NCI-H128 (cell line): Measurements from ENCODE around the gene HSD11B1L.
"Not testable (repeated sequence)": the region's sequence is repeated elsewhere in the genome, so short reads cannot be mapped to it uniquely, and the experiment has no call there.

Experiments
- DNase-seq: peaks from one replicate; lab custom pipeline; 2025; ENCODE audit not compliant: unreplicated experiment; lab: John Stamatoyannopoulos, UW

HSD11B1L gene

DNA sequence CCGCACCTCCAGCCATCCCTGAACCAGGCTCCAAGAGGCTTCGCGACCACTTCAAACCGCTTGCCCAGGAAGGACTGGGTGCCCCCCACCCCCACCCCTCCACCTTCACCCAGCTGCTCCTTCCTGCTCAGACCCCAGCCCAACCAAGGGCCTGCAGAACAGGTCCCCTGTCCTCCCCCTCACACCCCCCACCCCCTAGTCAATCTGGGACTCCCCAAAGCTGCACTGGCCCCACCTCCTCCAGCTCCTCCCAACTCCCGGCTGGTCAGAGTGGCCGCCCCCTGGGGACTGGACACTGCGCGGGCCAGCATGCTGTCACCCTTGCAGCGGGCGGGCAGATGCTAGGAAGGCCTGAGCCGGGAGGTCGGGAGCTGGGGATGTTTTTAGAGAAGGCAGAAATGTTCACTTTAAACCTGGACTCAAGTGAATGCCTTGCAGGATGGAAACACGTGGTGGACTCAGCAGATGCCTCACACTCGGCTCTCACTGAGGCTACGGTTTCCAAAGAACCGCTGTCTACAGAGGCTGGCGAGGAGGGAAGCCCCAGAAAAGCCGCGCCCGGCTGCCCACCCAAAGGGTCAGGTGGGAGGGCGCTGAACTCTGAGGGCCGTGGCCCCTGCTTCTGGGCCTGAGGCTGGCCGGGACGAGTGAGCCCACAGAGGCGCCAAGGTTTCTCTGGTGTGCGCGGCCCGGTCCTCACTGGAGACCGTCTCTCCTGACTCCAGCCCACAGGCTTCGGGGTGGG, 17.2 kb downstream of the HSD11B1L start:
- no peak for DNase-seq

- no peak for DNase-seq
Observed at GRCh38 chr19:5698635-5699422, 18.0 kb downstream of the HSD11B1L start.

- no peak for DNase-seq
Observed at GRCh38 chr19:5700455-5701092, 19.7 kb downstream of the HSD11B1L start.

- not testable (repeated sequence) for DNase-seq
Observed at GRCh38 chr19:5702053-5702410, 21.2 kb downstream of the HSD11B1L start.

- DNase-seq: no peak
Observed at GRCh38 chr19:5703819-5704818, 23.3 kb downstream of the HSD11B1L start.

- DNase-seq: no peak
Observed at GRCh38 chr19:5705552-5705951, 24.7 kb downstream of the HSD11B1L start.

DNA sequence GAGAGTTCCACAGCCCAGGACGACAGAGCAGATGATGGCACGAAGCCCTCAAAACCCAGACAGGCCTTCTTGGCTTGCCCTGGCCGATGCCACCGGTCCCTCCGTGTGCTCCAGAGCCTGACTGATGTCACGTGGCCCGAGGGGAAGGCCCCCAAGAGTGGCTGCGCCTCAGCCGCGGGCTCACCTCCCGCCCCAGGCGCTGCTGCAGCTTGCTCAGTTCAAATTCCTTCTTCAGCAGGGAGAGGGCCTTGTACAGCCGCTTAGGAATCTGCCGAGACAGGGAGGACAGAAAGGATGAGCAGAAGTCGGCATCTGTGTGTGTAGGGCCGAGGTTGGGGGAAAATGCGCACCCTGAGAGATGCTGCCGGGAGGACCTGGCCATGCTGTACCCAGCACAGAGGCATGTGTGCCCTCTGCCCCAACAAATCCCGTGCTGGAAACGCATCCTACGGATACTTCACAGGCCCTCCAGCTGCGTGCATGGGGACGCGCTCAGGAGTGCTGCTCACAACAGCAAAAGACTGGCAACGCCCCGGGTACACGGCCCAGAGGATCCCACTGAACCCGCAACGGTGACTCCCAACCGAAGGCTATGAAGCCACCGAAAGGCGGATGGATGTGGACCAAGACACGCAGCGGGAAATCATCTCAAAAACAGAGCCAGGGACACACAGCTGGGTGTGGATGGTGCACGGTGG, 26.2 kb downstream of the HSD11B1L start:
- DNase-seq: no peak

DNA sequence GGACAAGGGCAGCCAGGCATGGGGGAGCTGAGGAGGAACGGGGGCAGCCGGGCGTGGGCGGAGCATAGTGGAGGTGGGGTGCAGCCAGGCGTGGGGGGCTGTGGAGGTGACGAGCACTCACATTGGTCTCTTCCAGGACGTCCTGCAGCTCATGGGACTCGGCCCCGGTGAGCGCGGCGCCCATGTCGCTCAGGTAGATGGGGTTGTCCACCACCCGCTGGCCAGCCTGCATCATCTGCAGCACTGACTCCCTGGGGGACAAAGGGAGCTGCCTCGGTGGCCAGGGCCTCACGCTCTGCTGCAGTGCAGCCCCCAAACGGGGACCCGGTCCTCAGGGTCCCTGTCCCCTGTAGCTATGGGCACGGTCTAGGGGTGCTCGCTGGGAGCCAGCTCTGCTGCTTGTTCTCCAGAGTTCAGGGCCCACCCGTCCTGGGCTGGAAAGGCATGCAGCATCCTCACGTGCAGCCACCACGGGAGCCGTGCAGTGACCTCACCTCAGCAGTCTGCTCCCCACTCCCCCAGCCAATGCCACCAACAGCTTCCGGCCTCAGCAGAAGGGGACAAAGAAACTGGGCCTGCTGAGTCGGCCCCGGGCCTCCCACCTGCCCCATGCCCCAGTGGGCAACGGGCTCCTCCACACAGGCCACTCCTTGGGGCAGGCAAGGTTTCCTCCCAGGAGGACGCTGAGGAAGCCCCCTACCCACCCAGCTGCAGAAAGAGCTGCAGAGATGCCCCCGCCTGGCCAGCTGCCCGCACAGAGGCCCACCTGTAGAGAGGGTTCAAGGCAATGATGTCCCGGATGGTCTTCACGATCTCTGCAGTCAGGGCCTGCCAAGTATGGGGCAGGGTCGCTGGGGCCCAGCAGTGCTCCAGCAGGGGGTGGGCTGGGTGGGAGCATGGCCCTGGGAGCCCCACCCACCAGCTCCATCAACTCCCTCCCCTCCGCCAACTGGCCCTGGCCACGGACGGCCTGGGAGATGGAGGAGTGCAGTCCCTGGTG, 27.0 kb downstream of the HSD11B1L start:
- no peak for DNase-seq

- no peak for DNase-seq
Observed at GRCh38 chr19:5711025-5711424, 30.2 kb downstream of the HSD11B1L start.

GRCh38 chr19:5711713-5712161, 30.9 kb downstream of the HSD11B1L start:
- DNase-seq: no peak

DNA sequence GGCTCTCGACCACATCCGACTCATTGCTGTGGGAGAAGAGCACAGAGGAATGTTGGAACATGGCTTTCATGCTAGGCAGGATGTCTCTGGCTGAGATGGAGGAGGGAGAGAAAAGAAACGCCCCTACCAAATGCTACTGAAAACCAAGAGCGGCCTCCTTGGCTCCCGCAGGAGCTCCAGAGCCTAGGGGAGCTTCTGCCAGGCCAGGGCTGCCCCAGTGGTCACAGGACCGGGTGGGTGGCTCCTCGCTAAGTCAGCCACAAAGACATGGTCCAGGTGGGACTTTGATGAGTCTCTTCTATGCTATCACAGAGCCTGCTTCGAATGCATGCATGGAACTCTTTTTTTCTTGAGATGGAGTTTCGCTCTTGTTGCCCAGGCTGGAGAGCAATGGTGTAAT, 32.4 kb downstream of the HSD11B1L start:
- no peak for DNase-seq

- DNase-seq: no peak
Observed at GRCh38 chr19:5714816-5715215, 34.0 kb downstream of the HSD11B1L start.

- no peak for DNase-seq
Observed at GRCh38 chr19:5717215-5717935, 36.5 kb downstream of the HSD11B1L start.

DNA sequence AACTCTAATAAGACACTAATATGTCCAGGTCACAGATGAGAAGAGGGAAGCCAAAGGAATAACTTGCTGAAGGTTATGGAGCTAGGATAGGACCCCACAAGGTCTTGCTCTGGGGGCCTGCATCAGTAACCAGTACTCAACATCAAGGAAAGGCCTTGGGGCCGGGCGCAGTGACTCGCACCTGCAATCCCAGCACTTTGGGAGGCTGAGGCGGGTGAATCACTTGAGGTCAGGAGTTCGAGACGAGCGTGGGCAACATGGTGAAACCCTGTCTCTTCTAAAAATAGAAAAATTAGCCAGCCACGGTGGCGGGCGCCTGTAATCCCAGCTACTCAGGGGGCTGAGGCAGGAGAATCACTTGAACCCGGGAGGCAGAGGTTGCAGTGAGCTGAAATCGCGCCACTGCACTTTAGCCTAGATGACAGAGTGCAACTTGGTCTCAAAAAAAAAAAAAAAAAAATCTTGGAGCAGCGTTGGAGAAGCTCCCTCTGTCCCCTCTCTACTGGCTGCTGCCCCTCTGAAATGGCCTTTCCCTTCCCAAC, 37.3 kb downstream of the HSD11B1L start:
- no peak for DNase-seq

DNA sequence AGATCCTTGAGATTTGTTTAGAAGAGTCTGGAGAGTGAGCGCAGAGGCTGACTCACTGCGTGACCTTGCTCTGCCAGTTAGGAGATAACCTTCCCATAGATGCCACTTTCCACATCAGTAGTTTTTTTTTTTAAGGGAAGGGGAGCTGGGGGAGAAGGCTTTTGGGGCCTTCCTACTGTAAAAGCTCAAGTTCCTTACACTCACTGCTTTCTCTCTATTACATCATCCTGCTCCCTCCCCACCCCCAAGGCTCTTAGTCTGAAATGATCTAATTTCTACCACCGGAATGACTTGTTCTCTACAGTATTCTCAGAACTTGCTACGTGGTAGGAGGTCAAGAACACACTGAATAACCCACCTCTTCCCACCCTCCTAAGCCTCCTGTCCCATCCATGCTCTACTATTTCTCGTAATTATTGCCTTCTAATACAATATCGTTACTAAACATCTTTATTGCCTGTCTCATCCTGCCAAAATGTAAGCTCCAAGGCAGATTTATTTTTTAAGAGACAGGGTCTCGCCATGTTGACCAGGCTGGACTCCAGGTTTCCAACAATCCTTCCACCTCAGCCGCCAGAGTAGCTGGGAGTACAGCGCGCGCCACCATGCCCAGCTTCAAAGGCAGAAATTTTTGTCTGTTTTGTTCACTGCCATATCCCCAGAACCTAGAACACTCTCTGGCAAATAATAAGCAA, 37.9 kb downstream of the HSD11B1L start:
- no peak for DNase-seq

DNA sequence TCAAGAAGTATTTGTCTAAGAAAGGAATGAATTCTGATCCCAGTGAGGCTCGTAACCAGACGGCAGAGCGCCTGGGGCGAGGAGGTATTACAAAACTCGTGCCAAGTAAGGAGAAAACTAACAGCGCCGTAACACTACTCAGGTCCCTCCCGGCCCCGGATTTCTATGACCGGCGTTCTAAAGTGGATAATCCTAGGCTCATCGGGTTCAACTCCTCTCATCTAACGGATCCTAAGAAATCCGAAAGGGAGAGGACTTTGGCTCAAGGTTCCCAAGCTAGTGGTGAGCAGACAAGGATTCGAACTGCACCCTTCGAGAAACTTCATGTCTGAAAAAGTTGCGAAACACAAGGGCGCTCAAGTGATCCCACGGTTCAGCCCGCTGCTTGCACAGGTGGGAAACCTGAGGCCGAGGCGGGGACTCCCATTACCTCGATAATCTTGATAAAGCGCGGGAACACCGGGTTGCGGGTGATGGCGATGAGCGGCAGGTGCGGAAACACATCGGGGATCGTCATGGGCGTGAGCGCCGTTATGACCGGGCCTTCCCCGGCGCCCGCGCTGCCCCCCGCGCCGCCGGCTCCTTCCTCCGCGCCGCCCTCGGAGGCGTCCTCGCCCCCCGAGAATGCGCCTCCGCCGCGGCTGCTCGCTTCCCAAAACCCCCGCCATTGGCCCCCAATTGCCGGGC, 38.6 kb downstream of the HSD11B1L start:
- no peak for DNase-seq
